Uterus (tissue), 4 donors: ENCODE data around the gene SLC33A1. TPM values are rescaled to one million over a fixed set of nuclear protein-coding genes. Genes with fewer than 3 reads are reported as not detected.
"Not testable (repeated sequence)": the region's sequence is repeated elsewhere in the genome, so short reads cannot be mapped to it uniquely, and the experiment has no call there.

Source experiments
- DNase-seq, 2 donors: peaks; one replicate each; pipeline ENCODE4 v3.0.0-alpha.2; 2019 to 2020
- H3K27ac ChIP-seq, 2 donors: fragments of 200-600 bp; sonication (generic); 1 replicate in 1 of 2; 2 replicates in 1 of 2; pipeline ENCODE4 v1.5.1; 2016 to 2018
- H3K27me3 ChIP-seq, 2 donors: fragments of 200-600 bp; sonication (generic); one replicate each; pipeline ENCODE4 v1.5.1; 2018 to 2019; ENCODE audit warnings: control low read depth in 1 of 2
- H3K36me3 ChIP-seq, 2 donors: fragments of 200-600 bp; sonication (generic); one replicate each; pipeline ENCODE4 v1.5.1; 2019; ENCODE audit warnings: control low read depth in 1 of 2
- H3K4me1 ChIP-seq, 2 donors: fragments of 200-600 bp; sonication (generic); one replicate each; pipeline ENCODE4 v1.5.1; 2018 to 2019; ENCODE audit warnings: control low read depth in 1 of 2
- H3K4me3 ChIP-seq, 2 donors: fragments of 200-600 bp; sonication (generic); 1 replicate in 1 of 2; 2 replicates in 1 of 2; pipeline ENCODE4 v1.5.1; 2018 to 2019; ENCODE audit warnings: mild to moderate bottlenecking in 1 of 2
- H3K9me3 ChIP-seq, 2 donors: fragments of 200-600 bp; sonication (generic); one replicate each; pipeline ENCODE4 v1.5.1; 2019; ENCODE audit warnings: control low read depth in 1 of 2
- POLR2A ChIP-seq, 2 donors: fragments of 450-650 bp; IDR thresholded peaks; one replicate each; pipeline ENCODE4 v1.6.1; 2016; ENCODE audit warnings: antibody characterized with exemption in 2 of 2, mild to moderate bottlenecking in 1 of 2, moderate library complexity in 1 of 2
- intact Hi-C: fragments of 100-400 bp; cut with DNase I; formaldehyde crosslinking; loops from one replicate; pipeline ENCODE4 v1.15.1; 2023; ENCODE audit warnings: low total_unique reads
- total RNA-seq, 4 donors: library from RNA; depleted of rRNA in 3 of 4; stranded (reverse); fragments of >200 nt in 3 of 4; gene quantifications; one replicate each; pipeline versions ENCODE4 v1.1.0 to v1.2.4, GENCODE V29; 2014 to 2023
- TF ChIP-seq, protein P1 (sequence below), 4 experiments: fragments of 200-600 bp in 2 of 4; fragments of 450-650 bp in 2 of 4; sonication (generic) in 2 of 4; IDR thresholded peaks; one replicate each; pipeline ENCODE4 v1.5.1; 2016 to 2019; ENCODE audit warnings: antibody characterized with exemption in 4 of 4, mild to moderate bottlenecking in 2 of 4, moderate library complexity in 1 of 4
- donor health status: DM: yes; HTN: yes; CAD: no.

Gene SLC33A1
- total RNA-seq, 4 donors from 2014 or later: 33.3 to 44.6 (median 37.0) TPM

- DNase-seq: peak; percentile 50 to 51
- H3K9me3 ChIP-seq: no peaks in the 10 kb centered on the region
- H3K4me3 ChIP-seq: peak overlapping the region; percentile 91 to 94
- TF ChIP-seq POLR2A (IDR thresholded peaks at IDR 0.05): no peak
- TF ChIP-seq, protein P1, sequence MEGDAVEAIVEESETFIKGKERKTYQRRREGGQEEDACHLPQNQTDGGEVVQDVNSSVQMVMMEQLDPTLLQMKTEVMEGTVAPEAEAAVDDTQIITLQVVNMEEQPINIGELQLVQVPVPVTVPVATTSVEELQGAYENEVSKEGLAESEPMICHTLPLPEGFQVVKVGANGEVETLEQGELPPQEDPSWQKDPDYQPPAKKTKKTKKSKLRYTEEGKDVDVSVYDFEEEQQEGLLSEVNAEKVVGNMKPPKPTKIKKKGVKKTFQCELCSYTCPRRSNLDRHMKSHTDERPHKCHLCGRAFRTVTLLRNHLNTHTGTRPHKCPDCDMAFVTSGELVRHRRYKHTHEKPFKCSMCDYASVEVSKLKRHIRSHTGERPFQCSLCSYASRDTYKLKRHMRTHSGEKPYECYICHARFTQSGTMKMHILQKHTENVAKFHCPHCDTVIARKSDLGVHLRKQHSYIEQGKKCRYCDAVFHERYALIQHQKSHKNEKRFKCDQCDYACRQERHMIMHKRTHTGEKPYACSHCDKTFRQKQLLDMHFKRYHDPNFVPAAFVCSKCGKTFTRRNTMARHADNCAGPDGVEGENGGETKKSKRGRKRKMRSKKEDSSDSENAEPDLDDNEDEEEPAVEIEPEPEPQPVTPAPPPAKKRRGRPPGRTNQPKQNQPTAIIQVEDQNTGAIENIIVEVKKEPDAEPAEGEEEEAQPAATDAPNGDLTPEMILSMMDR (IDR thresholded peaks at IDR 0.05): no peak
- no peaks in the 10 kb centered on the region for H3K36me3 ChIP-seq
- H3K4me1 ChIP-seq: peaks cover 0 to 7% of the 10 kb centered on the region in 2 donors
- no peaks in the 10 kb centered on the region for H3K27me3 ChIP-seq
- intact Hi-C loops: loop anchor here (10.0 kb wide), 1 partner anchor 66 kb away; the partner anchor contains the start of gene C3orf33
- H3K27ac ChIP-seq: peak overlapping the region; percentile 96 to 98
Observed at GRCh38 chr3:155870945-155871745, 16.9 kb upstream of the SLC33A1 start.

DNA sequence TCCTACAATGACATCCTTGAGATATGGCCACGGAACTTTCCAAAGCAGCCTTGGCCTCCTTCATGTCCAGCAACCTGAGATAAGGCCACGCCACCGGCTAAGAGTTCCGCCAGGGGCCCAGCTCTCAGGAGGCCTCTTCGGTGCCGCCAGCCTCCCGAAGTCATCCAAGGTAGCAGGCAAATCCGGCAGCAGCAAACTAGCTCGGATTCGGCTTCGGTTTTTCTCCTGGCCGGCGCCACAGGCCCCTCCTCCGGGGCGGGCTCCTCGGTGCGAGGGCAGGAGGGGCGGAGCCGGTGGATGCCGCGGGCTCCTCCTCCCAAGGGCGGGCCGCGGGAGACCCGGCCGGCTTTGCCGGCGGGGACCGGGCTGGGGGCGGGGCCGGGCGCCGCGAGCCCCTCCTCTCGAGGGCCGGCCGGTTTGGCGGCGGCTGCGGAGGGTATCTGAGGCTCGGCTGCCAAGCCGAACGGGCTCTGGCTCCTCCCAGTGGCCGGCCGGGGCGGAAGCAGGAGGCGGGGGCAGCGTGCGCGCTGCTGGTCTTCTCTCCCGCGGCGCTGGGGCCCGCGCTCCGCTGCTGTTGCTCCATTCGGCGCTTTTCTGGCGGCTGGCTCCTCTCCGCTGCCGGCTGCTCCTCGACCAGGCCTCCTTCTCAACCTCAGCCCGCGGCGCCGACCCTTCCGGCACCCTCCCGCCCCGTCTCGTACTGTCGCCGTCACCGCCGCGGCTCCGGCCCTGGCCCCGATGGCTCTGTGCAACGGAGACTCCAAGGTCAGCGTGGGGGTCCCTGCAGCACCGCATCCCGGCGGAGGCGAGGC is 16.1 kb upstream of the SLC33A1 start, which contains the start of gene GMPS:
GMPS (plus strand) TSS at position 518 of the 812 bp plus-strand sequence; CDS start at position 739, 221 bp downstream.
- no peaks in the 10 kb centered on the region for H3K27me3 ChIP-seq
- intact Hi-C loops: loop anchor here (10.0 kb wide), 1 partner anchor 66 kb away; the partner anchor contains the start of gene C3orf33

DNA sequence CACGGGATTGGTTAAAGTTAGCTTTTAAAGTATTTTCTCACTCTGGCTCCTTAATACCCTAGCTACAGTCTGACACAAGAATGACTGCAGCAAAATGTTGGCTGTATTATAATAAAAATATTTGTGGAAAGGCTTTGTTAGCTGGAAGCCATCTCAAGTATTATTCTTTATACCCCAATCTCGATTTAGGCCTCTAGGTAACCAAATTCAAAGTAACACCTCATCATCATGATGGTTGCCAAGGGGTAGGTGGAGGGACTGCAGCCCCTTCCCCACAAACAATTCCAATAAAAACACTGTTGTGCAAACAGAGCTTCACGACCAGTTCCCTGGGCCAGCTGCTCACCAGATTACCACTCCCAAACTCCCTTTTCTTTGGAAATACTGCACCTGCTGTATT is 15.5 kb upstream of the SLC33A1 start:
- H3K4me3 ChIP-seq: peak overlapping the region; percentile 19 to 94
- intact Hi-C loops: loop anchor here (10.0 kb wide), 1 partner anchor 65 kb away; the partner anchor contains the start of gene C3orf33
- TF ChIP-seq, protein P1 (IDR thresholded peaks at IDR 0.05): no peak
- TF ChIP-seq POLR2A (IDR thresholded peaks at IDR 0.05): no peak
- peak overlapping the region; percentile 74 to 98 for H3K27ac ChIP-seq
- no peaks in the 10 kb centered on the region for H3K9me3 ChIP-seq
- DNase-seq: no peak
- peaks cover 0 to 7% of the 10 kb centered on the region in 2 donors for H3K4me1 ChIP-seq
- no peaks in the 10 kb centered on the region for H3K27me3 ChIP-seq
- no peaks in the 10 kb centered on the region for H3K36me3 ChIP-seq

More for the DNA sequence above, 16.1 kb upstream of the SLC33A1 start, which contains the start of gene GMPS:
- H3K9me3 ChIP-seq: no peaks in the 10 kb centered on the region
- peaks cover 0 to 7% of the 10 kb centered on the region in 2 donors for H3K4me1 ChIP-seq
- H3K36me3 ChIP-seq: no peaks in the 10 kb centered on the region
- H3K27ac ChIP-seq: peak within 1 kb of the TSS; percentile 96 to 98
- H3K4me3 ChIP-seq: peak within 1 kb of the TSS; percentile 91 to 94
- DNase-seq: peak; percentile 92 to 97
- peak; percentile 51 to 82 for TF ChIP-seq POLR2A (IDR thresholded peaks at IDR 0.05)
- TF ChIP-seq, protein P1 (IDR thresholded peaks at IDR 0.05): peak; percentile 55 to 73 (median 72)

DNA sequence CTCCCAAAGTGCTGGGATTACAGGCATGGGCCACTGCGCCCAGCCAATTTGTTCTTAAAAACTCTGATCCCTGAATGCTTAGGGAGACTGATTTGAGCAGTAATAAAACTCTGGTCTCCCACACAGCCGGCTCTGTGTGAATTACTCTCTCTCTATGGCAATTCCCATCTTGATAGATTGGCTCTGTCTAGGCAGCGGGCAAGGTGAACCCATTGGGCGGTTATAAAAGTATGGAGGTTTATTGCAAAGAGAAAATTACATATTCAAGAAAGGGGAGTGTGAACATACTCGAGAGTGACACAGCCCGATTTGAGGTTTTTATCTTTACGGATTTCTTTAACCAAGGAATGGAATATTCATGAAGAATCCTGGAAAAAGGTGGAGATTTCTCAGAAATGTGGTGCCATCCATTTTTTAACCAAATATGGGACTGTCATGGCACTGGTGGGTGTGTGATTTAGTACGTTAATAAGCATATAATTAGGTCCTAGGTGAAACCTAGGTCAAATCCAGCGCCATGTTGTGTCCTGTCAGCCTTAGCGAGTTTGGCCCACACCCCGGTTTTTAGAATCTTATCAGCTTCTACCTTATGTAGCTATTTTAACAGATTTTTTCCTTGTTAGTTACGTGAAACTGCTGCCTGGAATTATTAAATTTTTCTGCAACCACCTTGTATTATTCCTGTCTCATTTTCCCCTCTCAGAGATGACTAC is 9.0 kb upstream of the SLC33A1 start:
- intact Hi-C loops: no loop called here
- Histone ChIP-seq H3K36me3 (no peaks in the 10 kb centered on the region), H3K27me3 (no peaks in the 10 kb centered on the region), H3K4me1 (no peaks in the 10 kb centered on the region), H3K9me3 (no peaks in the 10 kb centered on the region), H3K27ac (no peak overlapping the region), H3K4me3 (no peak overlapping the region)
- no peak for TF ChIP-seq POLR2A (IDR thresholded peaks at IDR 0.05)
- TF ChIP-seq, protein P1 (IDR thresholded peaks at IDR 0.05): no peak
- no peak for DNase-seq

DNA sequence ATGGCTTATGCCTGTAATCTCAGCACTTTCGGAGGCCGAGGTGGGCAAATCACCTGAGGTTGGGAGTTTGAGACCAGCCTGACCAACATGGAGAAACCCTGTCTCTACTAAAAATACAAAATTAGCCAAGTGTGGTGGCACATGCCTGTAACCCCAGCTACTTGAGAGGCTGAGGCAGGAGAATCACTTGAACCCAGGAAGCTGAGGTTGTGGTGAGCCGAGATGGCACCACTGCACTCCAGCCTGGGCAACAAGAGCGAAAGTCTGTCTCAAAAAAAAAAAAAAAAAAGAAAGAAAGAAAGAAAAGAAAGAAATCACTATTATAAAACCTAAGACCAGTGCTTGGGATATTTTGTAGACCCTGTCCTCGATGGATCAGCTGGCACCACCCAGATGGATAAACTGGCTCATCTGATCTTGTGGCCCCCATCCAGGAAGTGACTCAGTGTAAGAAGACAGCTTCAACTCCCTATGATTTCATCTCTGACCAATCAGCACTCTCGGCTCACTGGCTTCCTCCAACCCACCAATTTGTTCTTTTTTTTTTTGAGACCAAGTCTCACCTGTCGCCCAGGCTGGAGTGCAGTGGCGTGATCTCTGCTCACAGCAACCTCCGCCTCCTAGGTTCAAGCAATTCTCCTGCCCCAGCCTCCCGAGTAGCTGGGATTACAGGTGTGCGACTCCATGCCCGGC is 8.2 kb upstream of the SLC33A1 start:
- H3K27me3 ChIP-seq, H3K9me3 ChIP-seq, H3K36me3 ChIP-seq, H3K27ac ChIP-seq, H3K4me3 ChIP-seq, H3K4me1 ChIP-seq, intact Hi-C loops: not testable (repeated sequence)
- peak in 1 of 2 donors; percentile 19 for DNase-seq
